K562 (cell line): Measurements from ENCODE around the gene EMILIN3.

ENCODE experiments used
- CREB1 ChIP-seq, 2 experiments: sonication (generic) in 1 of 2; formaldehyde crosslinking in 1 of 2; IDR thresholded peaks; 2 replicates each; pipeline versions ENCODE4 v1.6.1 to v1.8.0; 2012 to 2022; ENCODE audit warnings: inconsistent platforms in 1 of 2, mild to moderate bottlenecking in 1 of 2, missing genetic modification reagents in 1 of 2, moderate library complexity in 1 of 2
- POLR2A ChIP-seq: fragments of 450-650 bp; conservative IDR thresholded peaks from 2 replicates; pipeline ENCODE4 v1.6.1; 2016
- POLR2AphosphoS5 ChIP-seq: IDR thresholded peaks from 2 replicates; pipeline ENCODE4 v1.6.1; 2011; ENCODE audit warnings: mild to moderate bottlenecking, low read depth, low read length, moderate library complexity; ENCODE audit not compliant: control insufficient read depth, insufficient read depth
- PRDM10 ChIP-seq: fragments of 450-650 bp; IDR thresholded peaks from 2 replicates; pipeline ENCODE4 v1.6.1; 2018; ENCODE audit not compliant: partially characterized antibody
- SMC3 ChIP-seq: conservative IDR thresholded peaks from 2 replicates; pipeline ENCODE4 v1.6.1; 2011; ENCODE audit warnings: low read depth, low read length, improper control_type of control experiment; ENCODE audit not compliant: insufficient read depth
- TAF7 ChIP-seq: fragments of 450-650 bp; IDR thresholded peaks from 2 replicates; pipeline ENCODE4 v1.6.1; 2016; ENCODE audit warnings: missing genetic modification characterization, missing compliant biosample characterization
- TEAD2 ChIP-seq: fragments of 450-650 bp; IDR thresholded peaks from 2 replicates; pipeline ENCODE4 v1.6.1; 2016; ENCODE audit warnings: missing genetic modification characterization, control low read depth, missing compliant biosample characterization
- ZKSCAN1 ChIP-seq: fragments of 150-350 bp; IDR thresholded peaks from 2 replicates; pipeline ENCODE4 v1.6.1; 2016; ENCODE audit warnings: low read depth, low read length
- ZNF512 ChIP-seq: IDR thresholded peaks from 2 replicates; pipeline ENCODE4 v1.6.1; 2016; ENCODE audit warnings: missing genetic modification characterization, missing compliant biosample characterization
- TF ChIP-seq, protein P1 (sequence below): fragments of 450-650 bp; IDR thresholded peaks from 2 replicates; pipeline ENCODE4 v1.6.1; 2016; ENCODE audit warnings: missing biosample characterization, missing genetic modification characterization

- no peak for TF ChIP-seq ZNF512
- TF ChIP-seq, protein P1, sequence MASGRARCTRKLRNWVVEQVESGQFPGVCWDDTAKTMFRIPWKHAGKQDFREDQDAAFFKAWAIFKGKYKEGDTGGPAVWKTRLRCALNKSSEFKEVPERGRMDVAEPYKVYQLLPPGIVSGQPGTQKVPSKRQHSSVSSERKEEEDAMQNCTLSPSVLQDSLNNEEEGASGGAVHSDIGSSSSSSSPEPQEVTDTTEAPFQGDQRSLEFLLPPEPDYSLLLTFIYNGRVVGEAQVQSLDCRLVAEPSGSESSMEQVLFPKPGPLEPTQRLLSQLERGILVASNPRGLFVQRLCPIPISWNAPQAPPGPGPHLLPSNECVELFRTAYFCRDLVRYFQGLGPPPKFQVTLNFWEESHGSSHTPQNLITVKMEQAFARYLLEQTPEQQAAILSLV: no peak
- no peak for TF ChIP-seq TEAD2
- no peak for TF ChIP-seq POLR2A
- no peak for TF ChIP-seq POLR2AphosphoS5
- no peak for TF ChIP-seq TAF7 (tag)
- TF ChIP-seq CREB1 (IDR thresholded peaks at IDR 0.05): no peak
- TF ChIP-seq CREB1 (CRISPR knock-in tag; IDR thresholded peaks at IDR 0.05): no peak
- no peak for TF ChIP-seq SMC3
- TF ChIP-seq ZKSCAN1: no peak
- no peak for TF ChIP-seq PRDM10
These were observed 36.3 kb downstream of the EMILIN3 start for GRCh38 chr20:41330343-41330720.
